Jurkat, Clone E6-1 (cell line): ENCODE measurements around the gene CNTNAP2.
"Not testable (repeated sequence)": the region's sequence is repeated elsewhere in the genome, so short reads cannot be mapped to it uniquely, and the experiment has no call there.

ENCODE experiments used
- DNase-seq: peaks from one replicate; pipeline ENCODE4 v3.0.0-alpha.2; 2011; ENCODE audit warnings: low read depth, low spot score
- H3K4me3 ChIP-seq: 2 replicates; pipeline ENCODE4 v1.5.1; 2011; ENCODE audit warnings: mild to moderate bottlenecking, low read length, control low read depth, moderate library complexity

The CNTNAP2 gene

GRCh38 chr7:148430690-148431089 lies 2314.1 kb downstream of the CNTNAP2 start:
- not testable (repeated sequence) for DNase-seq, H3K4me3 ChIP-seq

DNA sequence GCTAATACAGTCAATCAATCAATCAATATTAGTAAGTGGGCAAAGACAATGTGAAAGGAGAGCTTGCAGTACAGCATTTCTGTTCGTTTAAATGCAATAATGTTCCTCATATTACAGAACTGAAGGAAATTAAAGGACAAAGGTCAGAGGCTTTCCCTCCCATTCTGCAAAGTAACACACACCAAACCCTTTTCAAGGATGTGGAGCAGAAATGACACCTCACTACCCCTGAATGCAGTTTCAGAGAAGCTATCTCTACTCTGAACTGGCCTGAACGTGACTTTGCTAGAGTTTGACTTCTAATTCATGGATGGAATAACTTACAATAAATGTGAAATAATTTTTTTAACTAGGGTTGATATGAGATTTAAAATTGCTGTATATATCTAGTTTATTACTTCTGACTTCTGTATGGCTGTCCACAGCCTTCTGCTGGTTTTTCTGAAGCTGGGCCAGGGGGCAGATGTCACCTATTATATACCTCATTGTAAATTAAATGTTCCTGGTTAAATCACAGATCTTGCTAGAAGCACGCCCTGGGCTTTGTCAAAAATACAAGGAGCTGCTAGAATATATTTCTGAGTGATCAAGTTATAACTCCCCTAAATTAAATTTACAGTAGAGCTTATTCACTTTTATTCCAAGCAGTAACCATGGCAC lies 2317.1 kb downstream of the CNTNAP2 start:
- DNase-seq: no peak

GRCh38 chr7:148434181-148434757 lies 2317.7 kb downstream of the CNTNAP2 start:
- no peak for DNase-seq
- H3K4me3 ChIP-seq: no peak overlapping the region

More for the DNA sequence above, 2317.1 kb downstream of the CNTNAP2 start:
- H3K4me3 ChIP-seq: no peak overlapping the region

DNA sequence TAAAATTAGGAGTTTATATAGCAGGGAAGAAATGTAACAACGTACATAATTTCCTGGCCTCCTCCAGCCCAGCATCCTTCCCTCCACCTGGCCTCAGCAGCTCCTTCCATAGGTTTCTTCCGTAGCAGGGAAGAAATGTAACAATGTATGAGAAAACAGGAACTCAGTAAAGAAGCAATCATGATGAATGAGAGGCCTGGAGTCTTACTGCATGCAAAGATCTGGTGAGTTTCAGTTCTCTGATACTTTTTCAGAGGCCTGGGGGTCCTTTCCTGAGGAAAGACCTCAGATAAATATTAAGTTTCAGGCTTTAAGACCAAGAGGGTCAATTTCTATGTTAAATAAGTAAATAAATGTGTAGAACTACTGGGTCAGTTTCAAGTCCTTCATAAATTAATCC lies 2318.3 kb downstream of the CNTNAP2 start:
- H3K4me3 ChIP-seq: no peak overlapping the region
- DNase-seq: no peak

DNA sequence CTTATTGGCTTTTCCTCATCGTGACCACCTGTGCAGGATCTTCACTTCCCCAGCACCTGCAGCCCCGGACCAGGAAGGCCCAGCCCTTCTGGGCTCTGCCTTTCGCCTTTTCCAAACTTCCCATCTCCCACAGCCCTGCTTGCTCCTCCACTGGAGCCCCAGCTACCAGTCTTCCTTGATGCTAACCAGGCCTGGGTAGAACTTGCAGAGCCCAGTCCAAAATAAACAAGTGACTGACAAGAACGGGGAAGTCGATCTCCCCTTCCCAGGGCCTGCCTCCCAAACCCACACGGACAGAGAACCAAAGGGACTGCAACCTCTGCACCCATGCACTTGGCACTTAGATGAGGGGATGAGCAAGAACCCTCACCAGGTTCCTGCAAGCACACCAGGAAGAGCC lies 2319.1 kb downstream of the CNTNAP2 start:
- no peak overlapping the region for H3K4me3 ChIP-seq
- DNase-seq: no peak

DNA sequence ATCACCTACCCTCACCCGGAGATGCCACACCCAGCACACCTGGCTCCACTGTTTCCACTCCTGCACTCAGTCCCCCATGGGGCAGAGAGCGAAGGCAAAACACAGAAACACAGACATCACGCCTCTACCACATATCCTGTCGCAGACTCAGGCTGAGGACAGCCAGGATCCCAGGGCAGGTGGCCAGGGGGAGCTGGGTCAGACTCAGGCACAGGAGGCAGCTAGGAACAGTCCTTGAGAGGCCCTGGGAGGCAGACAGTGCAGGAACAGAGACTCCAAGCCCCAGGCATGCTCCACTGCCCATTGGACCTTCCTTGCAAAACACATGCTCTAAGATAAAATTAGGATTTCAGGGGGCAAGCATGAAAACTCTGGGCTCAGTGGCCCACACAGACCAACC lies 2319.5 kb downstream of the CNTNAP2 start:
- DNase-seq: no peak
- H3K4me3 ChIP-seq: no peak overlapping the region

- H3K4me3 ChIP-seq: no peak overlapping the region
- no peak for DNase-seq
Observed at GRCh38 chr7:148436571-148436970, 2320.0 kb downstream of the CNTNAP2 start.

GRCh38 chr7:148437043-148437442 lies 2320.4 kb downstream of the CNTNAP2 start:
- H3K4me3 ChIP-seq: no peak overlapping the region
- no peak for DNase-seq

- H3K4me3 ChIP-seq: no peak overlapping the region
- DNase-seq: no peak
Observed at GRCh38 chr7:148442141-148442655, 2325.6 kb downstream of the CNTNAP2 start.

DNA sequence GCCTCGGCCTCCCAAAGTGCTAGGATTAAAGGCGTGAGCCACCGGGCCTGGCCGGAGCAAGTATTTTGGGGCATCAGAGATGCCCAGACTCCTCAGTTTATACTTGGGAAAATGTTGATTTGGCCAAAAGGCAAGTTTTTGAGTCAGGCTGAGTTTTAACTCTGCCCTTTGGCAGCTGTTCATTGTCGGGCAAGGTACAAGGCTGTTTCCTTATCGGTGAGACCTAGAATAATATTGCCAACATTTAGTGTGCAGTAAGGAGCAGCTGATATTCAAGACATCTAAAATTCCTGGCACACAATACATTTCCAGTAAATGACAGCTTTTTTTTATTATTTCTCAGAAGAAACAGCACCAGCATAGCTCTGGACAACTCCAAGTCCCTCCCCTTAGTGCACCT lies 2326.3 kb downstream of the CNTNAP2 start:
- no peak overlapping the region for H3K4me3 ChIP-seq
- DNase-seq: no peak

- DNase-seq: no peak
- H3K4me3 ChIP-seq: no peak overlapping the region
Observed at GRCh38 chr7:148445260-148446044, 2328.9 kb downstream of the CNTNAP2 start.

DNA sequence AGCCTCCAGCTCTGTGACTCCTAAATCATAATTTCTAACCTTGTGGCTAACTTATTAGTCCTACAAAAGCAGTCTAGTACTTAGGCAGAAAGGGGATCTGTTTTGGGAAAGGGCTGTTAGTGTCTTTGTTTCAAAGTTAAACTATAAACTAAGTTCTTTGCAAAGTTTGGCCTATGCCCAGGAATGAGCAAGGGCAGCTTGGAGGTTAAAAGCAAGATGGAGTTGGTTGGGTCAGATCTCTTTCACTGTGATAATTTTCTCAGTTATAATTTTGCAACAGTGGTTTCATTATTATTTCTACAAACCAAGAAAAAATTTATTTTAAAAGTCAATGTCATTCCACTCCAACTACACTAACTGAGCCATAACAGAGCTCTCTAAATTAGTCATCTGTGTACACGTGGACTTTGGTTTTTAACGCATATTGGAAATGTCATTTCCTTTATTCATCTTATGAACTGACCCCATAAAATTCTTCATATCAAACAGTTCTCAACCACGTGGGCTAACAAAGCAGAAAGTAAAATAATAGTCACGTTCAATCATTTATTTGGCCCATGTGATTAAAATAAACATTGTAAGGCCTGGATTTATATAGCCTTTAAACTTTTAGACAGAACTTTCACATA lies 2330.7 kb downstream of the CNTNAP2 start:
- no peak overlapping the region for H3K4me3 ChIP-seq
- no peak for DNase-seq

DNA sequence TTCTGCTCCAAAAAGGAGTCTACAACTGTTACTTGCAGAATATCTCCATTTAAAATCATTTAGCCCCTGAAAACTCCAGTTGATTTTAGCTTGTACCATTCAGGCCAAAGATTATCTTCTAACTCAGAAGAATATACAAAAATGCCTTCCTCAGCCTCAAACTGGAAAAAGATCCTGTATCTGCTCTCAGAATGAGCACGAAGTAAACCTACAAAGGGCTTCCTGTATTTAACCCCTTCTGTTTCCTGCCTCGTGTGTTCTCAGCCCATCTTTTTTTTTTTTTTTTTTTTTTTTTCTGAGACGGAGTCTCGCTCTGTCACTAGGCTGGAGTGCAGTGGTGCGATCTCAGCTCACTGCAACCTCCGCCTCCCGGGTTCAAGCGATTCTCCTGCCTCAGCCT lies 2334.9 kb downstream of the CNTNAP2 start:
- H3K4me3 ChIP-seq: not testable (repeated sequence)
- DNase-seq: peak; percentile 7

DNA sequence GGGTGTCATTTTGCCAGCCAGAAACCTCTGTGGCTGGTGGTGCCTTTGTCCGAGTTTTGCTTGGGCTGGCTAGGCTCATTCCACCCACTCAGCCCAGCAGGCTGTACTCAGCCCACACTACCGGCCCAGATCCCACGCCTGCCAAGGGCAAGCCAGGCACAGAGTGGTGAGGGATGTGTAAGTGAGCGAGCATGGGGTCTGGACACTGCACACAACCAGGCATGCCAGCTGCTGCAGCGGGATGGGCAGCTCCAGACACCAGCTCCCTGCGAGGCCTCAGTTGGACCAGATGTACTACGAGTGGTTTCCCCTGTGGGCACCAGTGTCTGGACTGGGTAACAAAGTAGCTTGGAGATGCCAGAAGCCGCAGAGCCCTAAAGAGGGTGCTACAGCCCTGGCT lies 2339.8 kb downstream of the CNTNAP2 start:
- no peak overlapping the region for H3K4me3 ChIP-seq
- DNase-seq: no peak

GRCh38 chr7:148457310-148457921 lies 2340.8 kb downstream of the CNTNAP2 start:
- no peak for DNase-seq
- no peak overlapping the region for H3K4me3 ChIP-seq

DNA sequence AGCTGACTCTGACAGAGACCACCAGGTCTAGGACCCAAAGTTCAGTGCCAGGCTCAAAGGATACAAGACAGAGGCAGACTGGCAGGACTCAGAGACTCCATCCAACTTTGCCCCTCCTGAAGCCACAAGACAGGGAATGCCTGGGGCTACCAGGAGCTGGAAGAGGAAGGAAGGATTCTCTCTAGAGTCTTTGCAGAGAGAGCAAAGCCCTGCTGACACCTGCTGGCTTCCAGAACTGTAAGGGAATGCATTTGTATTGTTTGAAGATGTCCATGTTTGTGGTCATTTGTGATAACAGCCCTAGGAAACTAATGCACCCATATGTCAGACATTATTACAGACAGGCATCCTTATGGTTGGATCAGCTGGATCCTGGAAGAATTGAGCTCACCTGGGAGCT lies 2341.7 kb downstream of the CNTNAP2 start:
- no peak for DNase-seq
- H3K4me3 ChIP-seq: no peak overlapping the region

DNA sequence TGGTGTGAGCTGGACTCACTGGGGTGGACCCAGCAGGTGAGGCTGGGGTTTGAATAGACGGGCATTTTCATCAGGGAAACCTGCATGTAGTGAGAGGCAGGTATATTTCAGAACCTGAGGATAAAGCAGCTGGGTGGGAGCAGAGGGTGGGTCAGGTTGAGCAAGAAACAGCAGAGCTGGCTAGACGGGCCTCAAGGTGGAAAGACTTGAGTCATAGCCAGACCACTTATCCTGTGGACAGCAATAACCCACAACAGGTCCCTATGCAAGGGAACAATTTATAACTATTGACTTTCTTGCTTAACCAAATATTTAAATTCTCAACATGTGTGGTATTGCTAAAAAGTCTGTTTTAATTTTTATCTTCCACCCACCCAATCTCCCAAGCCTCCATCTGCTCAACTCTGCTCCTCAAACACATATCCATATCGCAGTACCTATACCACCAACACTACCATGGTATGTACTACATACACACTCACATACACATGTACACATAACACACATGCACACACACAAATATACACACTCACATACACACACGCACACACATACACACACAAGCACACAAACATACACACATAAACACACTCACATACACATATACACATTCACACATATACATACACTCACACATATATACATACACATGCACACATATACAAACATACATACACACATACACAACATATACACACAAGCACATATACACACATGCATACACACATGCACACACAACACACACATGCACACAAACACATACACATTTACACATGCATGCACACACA lies 2345.0 kb downstream of the CNTNAP2 start:
- DNase-seq: no peak
- H3K4me3 ChIP-seq: no peak overlapping the region

- H3K4me3 ChIP-seq, DNase-seq: not testable (repeated sequence)
Observed at GRCh38 chr7:148462774-148463173, 2346.2 kb downstream of the CNTNAP2 start.

- no peak overlapping the region for H3K4me3 ChIP-seq
- no peak for DNase-seq
Observed at GRCh38 chr7:148463210-148463609, 2346.6 kb downstream of the CNTNAP2 start.
